HG03175 (cell line): ENCODE measurements around the gene ANAPC1.
A peak's percentile ranks its signal among the peaks of the same experiment; 100 is the strongest.
"Not testable (repeated sequence)": the region's sequence is repeated elsewhere in the genome, so short reads cannot be mapped to it uniquely, and the experiment has no call there.

Source experiments
- ATAC-seq: cut with Tn5 transposase; IDR thresholded peaks from one replicate; pipeline ENCODE4 v1.9.1; 2021; ENCODE audit warnings: mild to moderate bottlenecking, moderate library complexity; ENCODE audit not compliant: unreplicated experiment

ANAPC1 gene

DNA sequence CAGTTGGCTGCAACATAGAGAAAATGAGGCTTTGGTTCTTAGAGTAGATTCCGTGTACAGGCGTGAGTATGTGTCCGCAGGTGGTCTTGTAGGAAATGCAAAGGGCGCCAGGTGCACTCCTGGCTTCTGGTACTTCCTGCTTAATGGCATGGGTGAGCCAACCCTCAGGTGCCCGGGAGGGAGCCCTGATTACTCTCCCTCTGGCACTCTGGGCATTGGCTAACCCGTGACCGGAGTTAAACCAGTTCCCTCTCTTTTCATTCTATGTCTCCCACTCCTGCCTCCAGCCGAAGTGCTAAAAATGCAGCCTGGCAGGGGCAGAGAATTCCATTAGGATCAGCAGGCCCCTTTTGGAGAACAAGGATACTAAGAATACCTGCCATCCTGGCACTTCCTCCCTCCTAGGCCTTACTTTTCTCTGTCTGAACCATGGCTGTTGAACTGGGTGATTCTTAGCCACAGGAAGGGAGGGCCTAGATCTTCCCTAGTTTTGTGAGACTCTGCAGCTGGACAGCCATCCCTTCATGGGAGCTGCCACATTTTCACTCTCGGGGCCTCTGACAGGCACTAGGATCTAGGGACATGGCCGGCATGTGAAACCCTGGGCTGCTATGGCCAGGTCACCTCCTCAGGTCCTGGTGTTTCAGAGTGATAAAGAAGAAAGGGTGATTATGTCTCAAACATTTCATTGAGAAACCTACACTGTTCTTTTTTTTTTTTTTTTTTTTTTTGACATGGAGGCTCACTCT lies 20.9 kb upstream of the ANAPC1 start:
- ATAC-seq = no peak

DNA sequence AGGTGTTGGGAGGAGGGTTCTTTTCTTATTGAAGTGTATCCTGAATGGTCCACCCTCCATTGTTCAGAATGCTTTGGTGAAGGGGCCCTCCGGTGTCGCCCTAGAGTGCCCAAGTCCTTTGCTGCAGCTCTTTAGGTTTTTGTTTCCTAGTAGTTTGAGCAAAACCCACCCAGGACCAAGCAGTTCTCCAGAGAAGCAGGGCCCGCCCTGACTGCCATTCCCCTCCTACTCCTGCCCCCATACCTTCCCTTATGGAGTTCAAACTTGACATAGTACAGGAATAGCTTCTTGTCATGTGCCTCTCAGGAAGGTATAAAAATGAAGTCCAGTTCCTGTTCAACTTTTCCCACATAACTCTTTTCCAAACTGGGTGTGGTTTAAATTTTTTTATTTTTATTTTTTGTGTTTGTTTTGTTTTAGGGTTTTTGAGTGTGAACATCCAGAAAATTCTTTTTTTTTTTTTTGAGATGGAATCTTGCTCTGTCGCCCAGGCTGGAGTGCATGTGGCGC lies 20.0 kb upstream of the ANAPC1 start:
- ATAC-seq = no peak

DNA sequence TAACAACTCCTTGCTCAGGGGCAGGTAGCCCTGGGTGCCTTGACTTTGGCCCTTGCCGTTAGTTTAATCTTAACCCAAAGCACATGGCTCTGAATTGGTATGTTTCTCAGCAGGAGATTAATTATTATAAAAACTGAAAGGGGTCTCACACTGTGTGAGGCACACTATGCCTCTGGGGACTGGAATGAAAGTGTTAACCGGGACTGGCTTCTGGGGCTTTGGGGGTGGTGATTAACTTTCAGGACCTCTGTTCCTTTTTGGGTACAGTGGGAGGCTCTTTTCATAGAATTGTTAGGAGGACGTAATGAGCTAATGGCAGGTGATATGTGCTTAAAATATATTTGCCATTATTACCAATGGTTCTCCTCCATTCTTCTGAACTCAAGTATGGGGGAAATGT lies 19.5 kb upstream of the ANAPC1 start:
- no peak for ATAC-seq

DNA sequence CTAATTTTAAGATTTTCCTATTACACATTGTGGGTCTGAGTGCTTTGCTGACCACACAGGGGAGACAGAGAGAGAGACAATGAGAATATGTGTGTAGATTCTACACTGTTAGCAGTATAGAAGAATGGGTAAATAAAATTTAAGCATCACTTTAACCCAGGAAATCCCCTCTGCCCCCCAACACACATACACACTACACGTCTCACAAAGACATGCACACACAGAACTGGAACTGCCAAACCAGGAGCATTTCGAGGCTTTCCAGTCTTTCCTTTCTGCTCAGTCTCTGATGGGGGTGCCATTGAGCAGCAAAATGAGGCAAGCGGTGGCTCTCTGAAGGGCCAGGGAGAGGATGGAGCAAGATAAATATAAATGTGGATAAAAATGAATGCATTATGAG lies 16.9 kb upstream of the ANAPC1 start:
- no peak for ATAC-seq

DNA sequence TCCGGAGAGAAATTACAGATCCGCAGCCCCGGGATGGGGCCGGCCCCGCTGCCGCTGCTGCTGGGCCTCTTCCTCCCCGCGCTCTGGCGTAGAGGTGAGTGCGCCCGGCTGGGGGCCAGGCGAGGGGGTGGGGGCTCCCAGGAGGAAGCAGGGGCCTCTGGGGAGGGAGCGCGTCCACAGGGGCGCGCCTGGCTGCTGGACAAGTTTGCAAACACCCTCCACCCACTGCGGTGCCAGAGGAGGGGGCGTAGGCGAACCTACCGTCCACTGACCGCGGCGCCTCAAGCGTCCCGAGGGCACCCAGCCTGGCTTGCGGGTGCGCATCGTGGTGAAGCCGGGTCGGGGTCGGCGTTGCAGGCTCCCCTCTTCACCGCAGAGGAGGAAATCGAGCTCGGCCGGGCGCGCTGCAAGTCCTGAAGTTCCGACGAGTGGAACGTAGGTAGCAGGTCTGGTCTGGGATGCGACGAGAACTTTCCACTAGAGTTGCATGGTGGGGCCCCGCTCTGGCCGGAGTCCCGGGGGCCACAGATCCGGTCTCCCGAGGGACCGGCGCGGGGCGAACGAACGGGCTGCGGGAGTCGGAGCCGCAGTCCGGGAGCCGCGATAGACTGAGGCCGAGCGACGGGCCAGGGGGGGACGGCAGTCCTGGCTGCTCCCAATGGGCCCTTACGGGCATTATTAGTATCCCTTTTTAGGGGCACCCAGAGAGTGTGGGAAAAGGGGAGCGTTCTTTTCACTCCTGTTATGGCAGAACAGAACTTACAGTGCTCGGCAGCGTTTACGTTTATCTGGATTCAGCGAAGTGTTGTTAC lies 14.9 kb upstream of the ANAPC1 start:
- ATAC-seq = peak; percentile 30

DNA sequence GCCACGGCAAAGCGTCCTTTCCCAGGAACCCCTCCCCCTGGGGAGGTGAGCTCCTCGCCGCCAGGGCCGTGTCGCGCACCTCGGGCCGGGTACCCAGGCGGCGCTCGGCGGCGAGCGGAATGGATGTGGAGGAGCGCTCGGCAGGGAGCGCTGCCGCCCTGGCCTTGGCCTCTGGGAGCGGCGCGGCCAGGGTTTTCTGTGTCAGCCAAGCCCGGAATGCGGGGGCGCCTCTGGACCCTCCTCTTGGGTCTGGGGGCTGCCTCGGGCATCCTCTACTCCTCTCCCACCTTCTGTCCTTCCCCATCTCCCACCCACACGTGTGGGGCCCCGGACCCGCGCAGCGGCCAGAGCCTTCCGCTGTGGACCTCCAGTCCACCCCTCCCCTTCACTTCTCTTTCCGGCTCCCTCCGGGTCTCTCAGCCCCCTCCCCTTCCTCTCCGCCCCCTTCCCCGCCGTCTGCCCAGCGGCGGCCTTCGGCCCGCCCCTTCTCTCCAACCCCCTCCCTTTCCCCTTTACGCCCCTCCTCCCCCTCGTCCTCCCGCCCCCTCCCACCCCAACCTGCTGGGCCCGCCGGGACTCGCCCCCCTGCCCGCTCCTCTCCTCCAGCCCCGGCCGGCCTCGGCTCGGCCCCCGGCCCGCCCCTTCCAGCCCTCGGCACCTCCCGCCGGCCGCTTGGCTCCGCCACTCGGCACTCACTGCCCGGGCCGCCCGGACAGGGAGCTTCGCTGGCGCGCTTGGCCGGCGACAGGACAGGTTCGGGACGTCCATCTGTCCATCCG lies 14.1 kb upstream of the ANAPC1 start, which contains the start of gene MERTK:
Gene MERTK (plus strand): TSS at position 684 of the 779 bp plus-strand sequence. CDS start 129 bp downstream, outside the sequence.
- peak; percentile 63 for ATAC-seq

DNA sequence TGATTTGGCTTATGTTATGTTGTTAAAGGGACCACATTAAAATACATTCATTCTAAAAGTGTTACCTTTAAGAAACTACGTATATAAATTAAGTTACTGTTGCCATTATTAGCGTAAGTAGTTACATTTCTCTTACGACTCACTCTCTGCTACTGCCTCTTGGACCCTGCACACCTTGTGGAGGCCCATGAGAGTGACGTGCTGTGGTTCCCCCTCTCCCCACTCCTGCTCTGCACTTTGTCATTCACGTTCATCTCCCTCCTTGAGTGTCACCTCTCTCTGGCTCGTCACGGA lies 13.6 kb upstream of the ANAPC1 start:
- ATAC-seq = no peak

DNA sequence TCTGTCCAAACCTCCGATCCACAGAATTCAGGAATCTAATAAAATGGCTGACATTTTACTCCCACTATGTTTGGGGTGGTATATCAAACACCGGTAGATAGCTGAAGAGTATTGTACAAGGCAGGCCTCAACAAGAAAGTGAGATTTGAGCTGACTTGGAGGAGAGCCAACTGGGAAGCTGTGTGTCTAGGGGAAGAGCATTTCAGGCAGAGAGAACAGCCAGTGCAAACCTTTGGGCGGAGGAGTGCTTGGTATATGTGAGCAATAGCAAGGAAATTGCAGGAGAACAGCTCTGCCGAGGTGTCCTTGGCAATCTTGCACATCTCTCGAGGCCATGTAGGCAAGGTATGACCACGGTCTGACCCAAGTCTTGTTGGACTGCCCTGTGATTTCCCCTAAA lies 12.6 kb upstream of the ANAPC1 start:
- no peak for ATAC-seq

DNA sequence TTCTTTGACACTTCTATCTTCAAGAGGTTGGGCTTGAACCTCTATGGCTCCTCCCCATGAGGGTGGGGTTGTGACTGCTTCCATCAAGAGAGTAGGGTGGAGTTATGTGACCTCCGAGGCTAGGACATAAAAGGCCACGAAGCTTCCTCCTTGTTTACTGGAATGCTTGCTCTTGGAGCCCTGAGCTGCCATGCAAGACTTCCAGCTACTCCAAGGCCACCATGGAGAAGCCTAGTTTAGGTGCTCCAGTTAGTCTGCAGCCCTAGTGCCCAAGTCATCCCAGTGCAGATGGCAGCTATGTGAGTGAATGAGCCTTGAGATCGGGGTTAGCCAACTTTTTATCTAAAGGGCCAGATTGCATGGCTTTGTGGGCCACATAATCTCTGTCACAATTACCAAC lies 12.0 kb upstream of the ANAPC1 start:
- ATAC-seq = no peak

DNA sequence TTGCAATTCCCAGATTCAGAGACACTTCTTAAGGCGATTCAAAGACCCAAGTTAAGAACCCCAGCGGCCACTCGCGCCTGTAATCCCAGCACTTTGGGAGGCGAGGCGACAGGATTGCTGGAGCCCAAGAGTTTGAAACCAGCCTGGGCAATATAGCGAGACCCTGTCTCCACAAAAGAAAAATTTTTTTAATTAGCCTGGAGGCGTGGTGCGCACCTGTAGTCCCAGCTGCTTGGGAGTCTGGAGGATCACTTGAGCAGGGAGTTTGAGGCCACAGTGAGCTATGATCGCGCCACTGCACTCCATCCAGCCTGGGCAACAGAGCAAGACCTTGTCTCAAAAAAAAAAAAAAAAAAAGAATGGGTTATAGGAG lies 585 bp upstream of the ANAPC1 start:
- ATAC-seq = no peak

DNA sequence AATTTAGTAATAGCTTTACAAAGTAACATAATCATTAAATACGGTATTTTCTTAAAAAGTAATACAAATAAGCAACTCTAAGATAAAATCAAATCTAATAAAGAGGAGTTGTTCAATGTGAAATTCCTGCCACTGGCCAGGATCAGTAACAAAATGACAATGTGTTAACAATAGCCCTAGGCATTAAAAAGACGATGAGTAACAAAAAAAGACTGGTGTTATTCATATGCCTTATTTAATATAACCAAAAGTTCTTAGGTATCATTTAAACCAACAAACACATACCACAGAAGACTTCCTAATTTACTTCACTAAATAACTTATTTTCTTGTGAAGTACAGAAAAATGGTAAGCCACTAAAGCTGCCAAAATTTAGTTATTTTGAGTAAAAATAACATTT lies 11.2 kb downstream of the ANAPC1 start:
- ATAC-seq = not testable (repeated sequence)

DNA sequence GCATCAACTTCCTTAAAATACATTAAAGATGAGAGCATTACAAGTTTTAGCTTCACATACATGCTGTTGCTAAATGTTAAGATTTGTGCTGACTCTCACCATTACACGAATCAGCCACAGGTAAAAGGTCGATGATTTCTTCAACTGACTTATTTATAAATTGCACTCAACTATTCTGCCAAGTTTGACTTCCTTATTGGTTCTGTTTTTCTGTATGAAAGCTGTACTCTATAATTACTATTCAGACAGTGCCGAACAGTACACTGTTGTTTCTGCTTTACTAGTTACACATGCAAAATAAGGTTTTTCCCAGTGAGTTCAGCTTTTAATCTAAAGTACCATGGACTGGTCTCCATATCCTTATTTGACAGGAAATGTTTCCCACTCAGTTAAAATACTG lies 18.9 kb downstream of the ANAPC1 start:
- not testable (repeated sequence) for ATAC-seq

DNA sequence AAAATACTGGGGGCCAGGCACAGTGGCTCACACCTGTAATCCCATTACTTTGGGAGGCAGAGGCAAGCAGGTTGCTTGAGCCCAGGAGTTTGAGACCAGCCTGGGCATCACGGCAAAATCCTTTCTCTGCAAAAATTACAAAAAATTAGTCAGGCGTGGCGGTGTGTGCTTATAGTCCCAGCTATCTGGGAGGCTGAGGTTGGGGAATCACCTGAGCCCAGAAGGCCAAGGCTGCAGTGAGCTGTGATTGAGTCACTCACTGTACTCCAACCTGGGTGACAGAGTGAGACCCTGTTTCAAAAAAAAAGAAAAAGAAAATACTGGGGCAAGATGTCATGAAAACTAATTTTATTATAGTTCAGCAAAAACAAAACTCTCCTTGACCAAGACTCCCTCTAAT lies 24.0 kb downstream of the ANAPC1 start:
- ATAC-seq = not testable (repeated sequence)

DNA sequence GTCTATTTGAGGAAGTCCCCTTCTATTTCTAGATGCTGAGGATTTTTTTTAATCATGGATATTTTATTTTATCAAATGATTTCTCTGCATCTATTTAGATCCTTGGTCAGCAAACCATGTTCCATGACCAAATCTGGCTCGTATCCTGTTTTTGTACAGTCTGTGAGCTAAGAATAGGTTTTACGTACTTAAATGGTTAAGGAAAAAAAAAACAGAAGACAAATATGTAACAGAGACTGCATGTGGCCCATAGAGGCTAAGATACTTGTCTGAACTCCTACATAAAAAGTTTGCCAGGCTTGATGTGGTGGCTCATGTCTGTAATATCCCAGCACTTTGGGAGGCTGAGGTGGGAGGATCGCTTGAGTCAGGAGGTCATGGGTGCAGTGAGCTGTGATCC lies 31.4 kb downstream of the ANAPC1 start:
- ATAC-seq = not testable (repeated sequence)

DNA sequence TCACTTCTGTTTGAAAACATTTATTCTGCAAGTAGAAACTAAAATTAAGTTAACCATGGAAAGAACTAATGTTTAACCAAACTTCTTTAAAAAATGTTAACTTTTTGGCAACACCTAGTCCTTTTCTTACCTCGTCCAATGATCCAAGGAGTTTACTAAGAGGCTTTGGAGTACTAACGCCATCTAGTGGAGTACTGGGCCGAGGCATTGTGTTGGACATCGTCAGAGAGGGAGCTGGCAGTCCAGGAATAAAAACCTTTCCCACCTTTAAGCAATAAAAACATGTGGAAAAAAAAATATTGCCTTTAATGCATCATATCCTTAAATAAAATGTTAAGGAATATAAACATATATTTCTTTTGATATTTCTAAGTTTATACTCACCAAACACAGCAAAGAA lies 33.3 kb downstream of the ANAPC1 start:
- ATAC-seq = not testable (repeated sequence)

DNA sequence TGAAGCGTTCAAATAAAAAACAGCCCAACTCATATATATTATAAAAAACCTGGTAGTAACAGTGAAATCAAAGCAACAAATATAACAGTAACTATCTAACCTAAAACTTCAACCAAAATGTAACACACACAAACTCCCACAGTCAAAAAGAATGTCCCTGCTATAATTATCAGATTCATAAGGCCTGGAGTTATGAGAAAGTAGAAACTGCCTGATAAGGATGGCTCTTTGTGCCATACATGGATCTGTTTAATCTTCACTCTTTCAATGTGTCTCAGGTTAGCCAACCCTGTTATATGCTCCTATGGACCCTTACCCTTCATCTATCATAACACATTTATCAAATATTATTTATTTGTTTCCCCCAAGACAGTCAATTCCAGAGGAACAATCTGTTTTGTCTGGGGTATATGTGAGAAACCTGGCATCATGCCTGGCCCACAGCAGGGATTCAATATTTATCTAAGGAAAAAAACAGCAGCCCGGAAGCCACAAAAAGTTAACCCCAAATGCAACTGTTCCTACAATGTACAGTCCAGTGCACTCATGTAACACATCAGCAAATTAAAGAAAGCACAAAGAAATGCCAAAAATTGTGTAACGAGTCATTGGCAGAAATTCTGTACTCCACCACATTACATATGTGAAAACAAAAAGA lies 44.2 kb downstream of the ANAPC1 start:
- not testable (repeated sequence) for ATAC-seq

DNA sequence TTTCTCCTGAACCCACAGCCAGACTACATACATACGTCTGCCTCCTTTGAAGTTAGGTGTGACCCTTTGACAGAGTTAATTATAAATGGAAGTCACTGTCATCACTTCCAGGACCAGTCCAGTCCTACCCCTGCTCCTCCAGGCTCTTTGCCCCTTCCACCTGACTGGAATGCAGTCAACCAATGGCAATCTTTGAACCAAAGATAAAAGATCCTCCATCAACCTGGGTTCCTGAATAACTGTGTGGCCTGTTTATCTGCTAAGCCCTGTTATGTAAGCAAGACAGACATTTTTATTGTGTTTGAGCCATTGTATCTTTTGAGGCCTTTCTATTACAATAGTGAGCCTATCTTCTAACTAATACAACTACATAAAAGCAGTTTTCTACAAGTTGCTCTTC lies 45.0 kb downstream of the ANAPC1 start:
- not testable (repeated sequence) for ATAC-seq

DNA sequence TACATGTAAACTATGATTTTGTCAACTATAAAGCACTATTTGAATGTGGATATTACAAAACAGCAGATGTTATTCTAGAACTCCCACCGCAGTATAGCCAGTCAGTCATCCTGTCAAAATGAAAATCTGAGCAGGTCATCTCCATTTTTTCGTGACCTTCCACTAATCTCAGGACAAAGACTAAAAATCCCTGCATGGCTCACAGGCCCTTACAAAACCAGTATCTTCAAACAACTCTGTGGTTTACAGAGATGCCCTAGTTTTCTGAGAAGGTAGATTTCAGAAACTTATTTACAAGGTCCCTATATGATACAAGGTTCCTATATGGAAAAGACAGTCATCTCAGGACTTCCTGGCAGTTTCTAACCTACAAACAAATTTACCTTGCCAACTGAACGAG lies 49.8 kb downstream of the ANAPC1 start:
- ATAC-seq = not testable (repeated sequence)

DNA sequence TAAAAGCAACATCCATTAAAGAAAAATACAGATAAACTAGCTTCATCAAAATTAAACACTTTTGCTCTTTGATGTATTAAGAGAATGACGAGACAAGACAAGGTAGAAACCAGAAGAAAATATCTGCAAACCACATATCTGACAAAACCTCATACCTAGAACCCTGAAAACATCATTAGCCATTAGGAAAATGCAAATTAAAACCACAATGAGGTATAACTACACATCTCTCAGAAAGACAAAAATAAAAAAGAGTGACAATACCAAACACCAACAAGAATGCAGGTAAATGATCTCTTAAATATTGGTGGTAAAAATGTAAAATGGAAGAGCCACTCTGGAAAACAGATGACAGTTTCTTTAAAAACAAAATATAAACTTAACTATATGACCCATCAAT lies 53.5 kb downstream of the ANAPC1 start:
- peak; percentile 71 for ATAC-seq

DNA sequence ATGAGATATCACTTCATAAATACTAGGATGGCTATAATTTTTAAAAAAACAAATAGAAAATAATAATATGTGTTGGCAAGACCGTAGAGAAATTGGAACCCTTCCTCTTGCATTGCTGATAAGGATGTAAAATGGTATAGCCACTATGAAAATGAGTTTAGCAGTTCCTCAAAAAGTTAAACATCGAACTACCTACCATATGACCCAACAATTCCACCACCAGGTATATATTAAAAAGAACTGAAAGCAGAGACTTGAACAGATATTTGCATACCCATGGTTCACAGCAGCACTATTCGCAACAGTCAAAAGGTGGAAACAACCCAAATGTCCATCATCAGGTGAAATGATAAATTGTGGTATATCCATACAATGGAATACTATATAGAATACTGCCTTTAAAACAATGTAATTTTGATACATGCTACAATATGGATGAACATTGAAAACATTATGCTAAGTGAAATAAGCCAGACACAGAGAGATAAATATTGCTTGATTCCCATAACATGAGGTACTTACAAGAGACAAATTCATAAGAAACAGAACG lies 55.7 kb downstream of the ANAPC1 start:
- ATAC-seq = not testable (repeated sequence)
